ENCODE measurements around the gene COL6A3. TPM values are rescaled to one million over a fixed set of nuclear protein-coding genes. Genes with fewer than 3 reads are reported as not detected.
A peak's percentile ranks its signal among the peaks of the same experiment; 100 is the strongest.
"Not testable (repeated sequence)": the region's sequence is repeated elsewhere in the genome, so short reads cannot be mapped to it uniquely, and the experiment has no call there.

Gene COL6A3
- total RNA-seq, 1 donor from 2014 or later: 143 TPM

DNA sequence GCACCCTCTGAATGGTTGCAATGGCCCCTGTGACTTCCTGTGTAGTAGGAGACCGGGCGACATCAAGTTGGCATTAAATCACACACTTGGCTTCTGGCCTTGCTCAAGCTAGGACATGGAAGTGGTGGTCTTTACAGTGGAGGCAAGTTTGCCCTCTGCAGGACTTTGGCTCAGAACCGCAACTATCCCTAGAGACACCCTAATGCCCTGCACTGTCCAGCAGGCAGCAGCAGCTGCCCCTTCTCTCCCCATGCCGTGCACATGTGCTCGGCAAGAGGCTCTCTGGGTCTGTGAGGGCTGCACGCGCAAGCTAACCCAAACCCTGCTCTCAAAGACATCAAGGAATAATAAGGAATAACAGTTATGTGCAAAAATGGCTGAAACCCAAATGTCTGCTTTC, 106.5 kb downstream of the COL6A3 start:
- H3K27me3 Mint-ChIP-seq (ENCODE audit: unreplicated experiment): no peaks in the 10 kb centered on the region
- DNase-seq (ENCODE audit: extremely low spot score, unreplicated experiment): no peak
- H3K27ac Mint-ChIP-seq (ENCODE audit: unreplicated experiment): peak overlapping the region; percentile 56
- H3K36me3 Mint-ChIP-seq (ENCODE audit: unreplicated experiment): peaks cover 3% of the 10 kb centered on the region
- H3K9me3 Mint-ChIP-seq (ENCODE audit: unreplicated experiment): peaks cover 11% of the 10 kb centered on the region
- H3K4me3 Mint-ChIP-seq (ENCODE audit: unreplicated experiment): no peak overlapping the region
- TF ChIP-seq, protein P1, sequence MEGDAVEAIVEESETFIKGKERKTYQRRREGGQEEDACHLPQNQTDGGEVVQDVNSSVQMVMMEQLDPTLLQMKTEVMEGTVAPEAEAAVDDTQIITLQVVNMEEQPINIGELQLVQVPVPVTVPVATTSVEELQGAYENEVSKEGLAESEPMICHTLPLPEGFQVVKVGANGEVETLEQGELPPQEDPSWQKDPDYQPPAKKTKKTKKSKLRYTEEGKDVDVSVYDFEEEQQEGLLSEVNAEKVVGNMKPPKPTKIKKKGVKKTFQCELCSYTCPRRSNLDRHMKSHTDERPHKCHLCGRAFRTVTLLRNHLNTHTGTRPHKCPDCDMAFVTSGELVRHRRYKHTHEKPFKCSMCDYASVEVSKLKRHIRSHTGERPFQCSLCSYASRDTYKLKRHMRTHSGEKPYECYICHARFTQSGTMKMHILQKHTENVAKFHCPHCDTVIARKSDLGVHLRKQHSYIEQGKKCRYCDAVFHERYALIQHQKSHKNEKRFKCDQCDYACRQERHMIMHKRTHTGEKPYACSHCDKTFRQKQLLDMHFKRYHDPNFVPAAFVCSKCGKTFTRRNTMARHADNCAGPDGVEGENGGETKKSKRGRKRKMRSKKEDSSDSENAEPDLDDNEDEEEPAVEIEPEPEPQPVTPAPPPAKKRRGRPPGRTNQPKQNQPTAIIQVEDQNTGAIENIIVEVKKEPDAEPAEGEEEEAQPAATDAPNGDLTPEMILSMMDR (IDR thresholded peaks at IDR 0.05): no peak
- H3K4me1 Mint-ChIP-seq (ENCODE audit: unreplicated experiment): peaks cover 46% of the 10 kb centered on the region

DNA sequence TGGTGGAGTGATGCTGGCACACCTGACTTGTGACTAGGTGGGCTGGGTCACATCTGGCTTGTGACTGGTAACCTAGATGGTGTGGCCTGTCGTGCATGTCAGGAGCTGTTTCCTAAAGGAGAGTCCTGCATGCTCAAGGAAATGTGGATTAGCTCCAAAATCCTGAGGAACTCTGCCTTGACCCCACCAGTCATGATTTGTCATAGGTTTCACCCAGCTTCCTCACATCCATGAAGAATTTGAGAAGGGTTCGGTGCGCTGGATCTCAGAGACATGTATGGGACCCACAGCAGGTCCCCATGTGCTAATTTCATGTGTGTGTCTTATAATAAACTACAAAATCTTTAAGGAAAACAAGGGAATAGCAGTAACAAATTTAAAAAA, 107.2 kb downstream of the COL6A3 start:
- TF ChIP-seq, protein P1 (IDR thresholded peaks at IDR 0.05): no peak
- Mint-ChIP-seq H3K9me3 (ENCODE audit: unreplicated experiment) (peaks cover 12% of the 10 kb centered on the region), H3K4me3 (ENCODE audit: unreplicated experiment) (no peak overlapping the region), H3K27ac (ENCODE audit: unreplicated experiment) (peak overlapping the region; percentile 84), H3K36me3 (ENCODE audit: unreplicated experiment) (peaks cover 3% of the 10 kb centered on the region), H3K4me1 (ENCODE audit: unreplicated experiment) (peaks cover 46% of the 10 kb centered on the region), H3K27me3 (ENCODE audit: unreplicated experiment) (no peaks in the 10 kb centered on the region)
- DNase-seq (ENCODE audit: extremely low spot score, unreplicated experiment): no peak

DNA sequence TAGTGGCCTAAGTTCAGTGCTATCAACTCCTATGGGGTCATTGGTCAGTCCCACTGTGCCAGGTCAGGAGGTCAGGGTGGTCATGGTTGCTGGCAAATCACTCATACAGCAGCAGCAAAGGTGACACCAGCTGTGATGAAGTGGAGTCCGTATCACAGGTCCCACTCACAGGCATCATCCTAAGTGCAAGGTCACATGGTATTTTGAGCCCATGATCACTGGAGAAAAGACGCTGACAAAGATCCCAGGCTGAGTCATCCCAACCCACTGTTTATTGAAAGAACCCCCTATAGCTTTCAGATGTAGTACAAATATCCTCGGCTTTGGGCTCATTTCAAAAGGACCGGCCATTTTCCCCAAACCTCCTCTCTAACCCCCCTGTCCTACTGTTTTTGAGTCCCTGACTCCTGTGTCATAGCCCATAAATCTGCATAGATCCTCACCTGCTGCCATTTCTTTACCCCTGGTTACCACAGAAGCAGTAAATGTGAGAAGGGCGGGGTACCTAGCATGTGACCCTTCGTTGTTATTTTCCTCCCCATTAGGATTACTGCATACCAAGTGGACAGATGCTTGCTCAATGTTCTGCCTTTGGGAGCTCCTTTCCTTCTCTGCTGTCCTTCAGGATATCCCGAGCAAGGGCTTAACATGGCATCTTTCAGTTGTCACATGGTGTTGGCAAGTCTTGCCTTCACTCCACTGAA, 107.7 kb downstream of the COL6A3 start:
- Mint-ChIP-seq H3K4me1 (ENCODE audit: unreplicated experiment) (peaks cover 46% of the 10 kb centered on the region), H3K36me3 (ENCODE audit: unreplicated experiment) (peaks cover 3% of the 10 kb centered on the region), H3K27me3 (ENCODE audit: unreplicated experiment) (no peaks in the 10 kb centered on the region), H3K9me3 (ENCODE audit: unreplicated experiment) (peaks cover 14% of the 10 kb centered on the region), H3K4me3 (ENCODE audit: unreplicated experiment) (no peak overlapping the region), H3K27ac (ENCODE audit: unreplicated experiment) (peak overlapping the region; percentile 84)
- TF ChIP-seq, protein P1 (IDR thresholded peaks at IDR 0.05): no peak
- DNase-seq (ENCODE audit: extremely low spot score, unreplicated experiment): no peak

DNA sequence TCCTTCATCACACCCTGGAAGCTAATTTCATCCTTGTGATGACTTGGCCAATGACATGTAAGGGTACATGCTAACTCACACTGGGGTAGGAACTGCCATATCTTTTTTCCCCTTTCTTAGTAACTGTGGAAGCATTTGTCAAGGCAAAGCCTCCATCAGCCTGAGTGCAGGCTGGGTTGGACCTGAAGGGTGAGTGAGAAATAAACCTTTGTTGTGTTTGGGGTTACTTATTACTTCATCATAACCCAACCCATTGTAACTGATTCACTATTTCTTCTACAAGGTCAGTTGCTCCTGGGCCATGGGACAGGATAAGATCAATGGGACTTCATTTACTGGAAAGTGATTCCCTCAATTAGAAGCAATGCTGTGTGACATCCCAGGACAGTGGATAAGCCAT, 108.4 kb downstream of the COL6A3 start:
- no peak for DNase-seq (ENCODE audit: extremely low spot score, unreplicated experiment)
- TF ChIP-seq, protein P1 (IDR thresholded peaks at IDR 0.05): no peak
- Mint-ChIP-seq H3K4me3 (ENCODE audit: unreplicated experiment) (no peak overlapping the region), H3K9me3 (ENCODE audit: unreplicated experiment) (peaks cover 14% of the 10 kb centered on the region), H3K4me1 (ENCODE audit: unreplicated experiment) (peaks cover 43% of the 10 kb centered on the region), H3K27ac (ENCODE audit: unreplicated experiment) (no peak overlapping the region), H3K36me3 (ENCODE audit: unreplicated experiment) (peaks cover 3% of the 10 kb centered on the region), H3K27me3 (ENCODE audit: unreplicated experiment) (no peaks in the 10 kb centered on the region)

DNA sequence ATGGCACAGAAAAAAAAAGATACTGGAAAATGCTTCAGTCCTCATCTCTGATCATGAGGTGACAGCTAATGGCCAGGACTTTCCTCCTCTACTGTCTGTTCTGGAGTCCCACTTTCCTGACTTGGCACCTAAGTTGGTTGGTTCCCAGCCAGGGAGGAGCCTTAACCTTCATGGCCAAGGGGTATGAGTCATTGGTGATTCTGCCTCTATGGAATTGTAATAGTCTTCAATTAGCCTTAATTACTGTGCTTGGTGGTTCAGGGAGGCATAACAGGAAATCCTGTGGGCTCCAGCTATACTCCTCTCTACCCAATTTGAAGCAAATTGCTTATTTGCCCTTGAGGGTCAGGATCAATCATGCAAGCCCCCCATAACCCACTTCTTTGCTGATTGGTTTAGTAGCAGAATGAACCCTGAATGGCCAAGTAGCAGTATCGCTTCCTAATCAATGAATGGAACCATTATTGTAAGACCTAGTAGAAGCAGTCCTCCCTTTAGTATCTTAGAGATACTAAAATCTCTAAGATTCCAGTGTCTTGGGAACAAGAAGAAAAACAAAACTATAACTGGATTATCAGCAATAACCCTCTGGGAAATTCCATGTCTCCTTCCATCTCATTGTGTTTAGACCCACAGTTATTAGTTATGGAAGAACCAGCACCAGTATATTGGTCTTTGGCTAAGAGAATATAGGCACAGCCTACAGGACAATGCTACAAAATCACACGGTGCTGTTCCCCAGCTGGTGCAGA, 109.0 kb downstream of the COL6A3 start:
- no peak overlapping the region for H3K27ac Mint-ChIP-seq (ENCODE audit: unreplicated experiment)
- H3K36me3 Mint-ChIP-seq (ENCODE audit: unreplicated experiment): peaks cover 3% of the 10 kb centered on the region
- H3K9me3 Mint-ChIP-seq (ENCODE audit: unreplicated experiment): peaks cover 14% of the 10 kb centered on the region
- DNase-seq (ENCODE audit: extremely low spot score, unreplicated experiment): no peak
- peaks cover 45% of the 10 kb centered on the region for H3K4me1 Mint-ChIP-seq (ENCODE audit: unreplicated experiment)
- TF ChIP-seq, protein P1 (IDR thresholded peaks at IDR 0.05): no peak
- no peak overlapping the region for H3K4me3 Mint-ChIP-seq (ENCODE audit: unreplicated experiment)
- H3K27me3 Mint-ChIP-seq (ENCODE audit: unreplicated experiment): no peaks in the 10 kb centered on the region

DNA sequence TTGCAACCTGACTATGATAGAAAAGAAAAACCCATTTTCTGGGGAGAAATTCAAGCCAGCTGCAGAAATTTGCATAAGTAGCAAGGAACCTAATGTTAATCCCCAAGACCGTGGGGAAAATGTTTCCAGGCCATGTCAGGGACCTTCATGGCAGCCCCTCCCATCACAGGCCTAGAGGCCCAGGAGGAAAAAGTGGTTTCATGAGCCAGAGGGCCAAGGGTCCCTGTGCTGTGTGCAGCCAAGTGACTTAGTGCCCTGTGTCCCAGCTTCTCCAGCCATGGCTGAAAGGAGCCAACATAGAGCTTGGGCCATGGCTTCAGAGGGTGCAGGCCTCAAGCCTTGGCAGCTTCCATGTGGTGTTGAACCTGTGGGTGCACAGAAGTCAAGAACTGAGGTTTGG, 110.7 kb downstream of the COL6A3 start:
- H3K9me3 Mint-ChIP-seq (ENCODE audit: unreplicated experiment): peaks cover 14% of the 10 kb centered on the region
- H3K4me3 Mint-ChIP-seq (ENCODE audit: unreplicated experiment); DNase-seq (ENCODE audit: extremely low spot score, unreplicated experiment); H3K36me3 Mint-ChIP-seq (ENCODE audit: unreplicated experiment); H3K27ac Mint-ChIP-seq (ENCODE audit: unreplicated experiment); H3K27me3 Mint-ChIP-seq (ENCODE audit: unreplicated experiment): not testable (repeated sequence)
- peaks cover 42% of the 10 kb centered on the region for H3K4me1 Mint-ChIP-seq (ENCODE audit: unreplicated experiment)
